CD14-positive monocyte (primary cell): Measurements from ENCODE around the gene CDH13. TPM values are rescaled to one million over a fixed set of nuclear protein-coding genes. Genes with fewer than 3 reads are reported as not detected.
A peak's percentile ranks its signal among the peaks of the same experiment; 100 is the strongest.

ENCODE experiments used
- DNase-seq, 3 donors: peaks; one replicate each; pipeline ENCODE4 v3.0.0-alpha.2; 2011 to 2022
- H2AFZ ChIP-seq: 2 replicates; pipeline ENCODE4 v1.6.0; 2012; ENCODE audit warnings: mild to moderate bottlenecking, low read depth, low read length, inconsistent platforms; ENCODE audit not compliant: insufficient read depth, poor library complexity, severe bottlenecking
- H3K27ac ChIP-seq, 2 donors: 1 replicate in 1 of 2; 2 replicates in 1 of 2; pipeline ENCODE4 v1.5.1; 2012 to 2013; ENCODE audit warnings: low read length in 2 of 2, control low read depth in 1 of 2, inconsistent platforms in 1 of 2, low read depth in 1 of 2, mild to moderate bottlenecking in 1 of 2
- H3K27me3 ChIP-seq, 2 donors: one replicate each; pipeline versions ENCODE4 v1.6.0 to v1.6.1; 2011 to 2013; ENCODE audit warnings: low read length in 2 of 2; ENCODE audit not compliant: control insufficient read depth in 2 of 2, insufficient read depth in 2 of 2
- H3K36me3 ChIP-seq, 2 donors: replicated peaks in 1 of 2; 1 replicate in 1 of 2; 2 replicates in 1 of 2; pipeline versions ENCODE4 v1.5.1 to v1.6.1; 2012 to 2013; ENCODE audit warnings: low read length in 2 of 2, control low read depth in 1 of 2, inconsistent platforms in 1 of 2, mild to moderate bottlenecking in 1 of 2; ENCODE audit not compliant: insufficient read depth in 2 of 2, control insufficient read depth in 1 of 2
- H3K4me1 ChIP-seq, 2 donors: 1 replicate in 1 of 2; 2 replicates in 1 of 2; pipeline versions ENCODE4 v1.5.1 to v1.6.1; 2012 to 2013; ENCODE audit warnings: low read length in 2 of 2, control low read depth in 1 of 2, inconsistent platforms in 1 of 2, mild to moderate bottlenecking in 1 of 2, moderate library complexity in 1 of 2; ENCODE audit not compliant: insufficient read depth in 2 of 2, control insufficient read depth in 1 of 2
- H3K4me2 ChIP-seq: replicated peaks from 2 replicates; pipeline ENCODE3; 2012; ENCODE audit warnings: low read length, moderate library complexity, mild to moderate bottlenecking; ENCODE audit not compliant: poor library complexity, severe bottlenecking; ENCODE audit errors: extremely low read depth
- H3K4me3 ChIP-seq, 3 experiments: fragments of 200-600 bp in 1 of 3; sonication (generic) in 1 of 3; replicated peaks in 1 of 3; 1 replicate in 2 of 3; 2 replicates in 1 of 3; pipeline ENCODE4 v1.5.1; 2011 to 2013; ENCODE audit warnings: low read length in 3 of 3, mild to moderate bottlenecking in 3 of 3, control low read depth in 2 of 3, low read depth in 2 of 3, inconsistent platforms in 1 of 3, moderate library complexity in 1 of 3
- H3K79me2 ChIP-seq: 2 replicates; pipeline ENCODE4 v1.6.0; 2012; ENCODE audit warnings: mild to moderate bottlenecking, control low read depth, inconsistent platforms, low read length, moderate library complexity; ENCODE audit not compliant: insufficient read depth
- H3K9ac ChIP-seq: 2 replicates; pipeline ENCODE4 v1.6.0; 2017; ENCODE audit warnings: low read length, mild to moderate bottlenecking; ENCODE audit not compliant: insufficient read depth, poor library complexity, severe bottlenecking
- H3K9me3 ChIP-seq, 2 donors: replicated peaks in 1 of 2; 1 replicate in 1 of 2; 2 replicates in 1 of 2; pipeline versions ENCODE4 v1.5.1 to v1.6.1; 2012 to 2013; ENCODE audit warnings: low read length in 2 of 2, control low read depth in 1 of 2; ENCODE audit not compliant: control insufficient read depth in 1 of 2, insufficient read depth in 1 of 2
- H4K20me1 ChIP-seq: 2 replicates; pipeline ENCODE4 v1.6.0; 2012; ENCODE audit warnings: mild to moderate bottlenecking, low read length, control low read depth, moderate library complexity; ENCODE audit not compliant: insufficient read depth
- H3K27ac Mint-ChIP-seq, 7 donors: one replicate each; pipeline ENCODE4 v1.8.0; 2020; ENCODE audit warnings: mild to moderate bottlenecking in 7 of 7, mixed read lengths in 7 of 7, moderate library complexity in 6 of 7, inconsistent platforms in 2 of 7
- H3K27me3 Mint-ChIP-seq, 3 donors: one replicate each; pipeline ENCODE4 v1.8.0; 2021 to 2022; ENCODE audit warnings: low read depth in 3 of 3, mild to moderate bottlenecking in 3 of 3, mixed read lengths in 3 of 3, moderate library complexity in 3 of 3, inconsistent platforms in 1 of 3
- H3K36me3 Mint-ChIP-seq, 2 donors: one replicate each; pipeline ENCODE4 v1.8.0; 2020; ENCODE audit warnings: mixed read lengths in 2 of 2, inconsistent platforms in 1 of 2, mild to moderate bottlenecking in 1 of 2
- H3K4me1 Mint-ChIP-seq: one replicate; pipeline ENCODE4 v1.8.0; 2020; ENCODE audit warnings: mild to moderate bottlenecking, mixed read lengths
- H3K4me3 Mint-ChIP-seq, 2 donors: one replicate each; pipeline ENCODE4 v1.8.0; 2020; ENCODE audit warnings: mild to moderate bottlenecking in 2 of 2, mixed read lengths in 2 of 2, moderate library complexity in 1 of 2
- H3K9me3 Mint-ChIP-seq, 7 donors: one replicate each; pipeline ENCODE4 v1.8.0; 2020 to 2022; ENCODE audit warnings: mixed read lengths in 7 of 7, mild to moderate bottlenecking in 6 of 7, moderate library complexity in 6 of 7, inconsistent platforms in 2 of 7
- CTCF ChIP-seq: fragments of 200-600 bp; IDR thresholded peaks from one replicate; pipeline ENCODE4 v1.8.0; 2022; ENCODE audit warnings: antibody characterized with exemption, mild to moderate bottlenecking
- WGBS: methylation state at CpG from one replicate; pipeline ENCODE4 v1.1.5; 2013; ENCODE audit warnings: missing lambda C conversion rate; ENCODE audit not compliant: insufficient coverage; 5-methylcytosine and 5-hydroxymethylcytosine counted together
- intact Hi-C, 2 donors: fragments of 100-400 bp; cut with micrococcal nuclease; formaldehyde crosslinking; loops; one replicate each; pipeline versions ENCODE4 v1.15.0 to v1.15.1; 2023
- polyA plus RNA-seq, 3 donors: library from polyadenylated mRNA; depleted of rRNA in 1 of 3; unstranded in 2 of 3; stranded (reverse) in 1 of 3; fragments of 300-500 nt in 2 of 3; fragments of >200 nt in 1 of 3; fragmentation: Illumina TruSeq in 2 of 3; gene quantifications; 1 replicate in 2 of 3; 2 replicates in 1 of 3; pipeline ENCODE4 v1.2.3, GENCODE V29; 2012 to 2021

Gene CDH13
- polyA plus RNA-seq, 3 donors = 0.13 to 0.19 TPM; not detected in 1

- H3K9me3 ChIP-seq = no peaks in the 10 kb centered on the region
- Mint-ChIP-seq H3K4me1 (peaks cover 50% of the 10 kb centered on the region), H3K27me3 (peaks cover 0 to 6% (median 5%) of the 10 kb centered on the region in 3 donors), H3K4me3 (peak overlapping the region; percentile 50 to 81), H3K9me3 (no peaks in the 10 kb centered on the region), H3K27ac (peak overlapping the region; percentile 85 to 97 (median 94)), H3K36me3 (peaks cover 0 to 2% of the 10 kb centered on the region in 2 donors)
- H3K27me3 ChIP-seq = no peaks in the 10 kb centered on the region
- DNase-seq = peak; percentile 43 to 81 (median 51)
- H2AFZ ChIP-seq = no peak overlapping the region
- peaks cover 46 to 67% of the 10 kb centered on the region in 2 donors for H3K4me1 ChIP-seq
- peak overlapping the region in 1 of 3 experiments; percentile 63 for H3K4me3 ChIP-seq
- peak overlapping the region; percentile 25 for H3K9ac ChIP-seq
- no peak for TF ChIP-seq CTCF
- peak overlapping the region; percentile 74 for H3K4me2 ChIP-seq
- peak overlapping the region; percentile 58 to 86 for H3K27ac ChIP-seq
- intact Hi-C loops = no loop called here
- no peaks in the 10 kb centered on the region for H4K20me1 ChIP-seq
- no peaks in the 10 kb centered on the region for H3K36me3 ChIP-seq
- H3K79me2 ChIP-seq = no peaks in the 10 kb centered on the region
- 54% methylated on average over 4 of the region's 9 CpGs for WGBS
Measured at GRCh38 chr16:83842756-83843507, 1216.2 kb downstream of the CDH13 start.

GRCh38 chr16:83843657-83844056, 1216.9 kb downstream of the CDH13 start:
- Histone ChIP-seq H3K9me3 (no peaks in the 10 kb centered on the region), H3K4me3 (peak overlapping the region in 1 of 3 experiments; percentile 63), H4K20me1 (no peaks in the 10 kb centered on the region), H3K36me3 (no peaks in the 10 kb centered on the region), H3K27ac (peak overlapping the region; percentile 58 to 86), H3K4me1 (peaks cover 53 to 74% of the 10 kb centered on the region in 2 donors), H2AFZ (no peak overlapping the region), H3K4me2 (peak overlapping the region; percentile 74), H3K27me3 (no peaks in the 10 kb centered on the region), H3K79me2 (no peaks in the 10 kb centered on the region), H3K9ac (no peak overlapping the region)
- TF ChIP-seq CTCF = no peak
- WGBS = under 1% methylated on average over 8 of the region's 10 CpGs
- peak overlapping the region; percentile 50 to 81 for H3K4me3 Mint-ChIP-seq
- DNase-seq = peak; percentile 53 to 76 (median 66)
- H3K9me3 Mint-ChIP-seq = no peaks in the 10 kb centered on the region
- H3K27me3 Mint-ChIP-seq = peaks cover 0 to 6% (median 2%) of the 10 kb centered on the region in 3 donors
- peaks cover 0 to 2% of the 10 kb centered on the region in 2 donors for H3K36me3 Mint-ChIP-seq
- peak overlapping the region; percentile 85 to 97 (median 94) for H3K27ac Mint-ChIP-seq
- intact Hi-C loops = no loop called here
- H3K4me1 Mint-ChIP-seq = peaks cover 53% of the 10 kb centered on the region
